Tibial artery (tissue), 4 donors: ENCODE data around the gene PDZRN4.

ENCODE experiments used
- DNase-seq, 2 donors: peaks; one replicate each; pipeline ENCODE4 v3.0.0-alpha.2; 2019
- H3K27ac ChIP-seq, 2 donors: fragments of 200-600 bp; sonication (generic) in 1 of 2; 1 replicate in 1 of 2; 2 replicates in 1 of 2; pipeline ENCODE4 v1.5.1; 2018 to 2019; ENCODE audit warnings: mild to moderate bottlenecking in 1 of 2
- H3K27me3 ChIP-seq, 2 donors: fragments of 200-600 bp; sonication (generic) in 1 of 2; one replicate each; pipeline versions ENCODE4 v1.5.1 to v1.6.0; 2016 to 2019
- H3K36me3 ChIP-seq, 3 donors: fragments of 200-600 bp; sonication (generic) in 2 of 3; one replicate each; pipeline ENCODE4 v1.5.1; 2016 to 2019; ENCODE audit warnings: mild to moderate bottlenecking in 2 of 3
- H3K4me1 ChIP-seq, 4 donors: fragments of 200-600 bp; sonication (generic) in 2 of 4; 1 replicate in 3 of 4; 2 replicates in 1 of 4; pipeline ENCODE4 v1.5.1; 2016 to 2019
- H3K4me3 ChIP-seq, 2 donors: fragments of 200-600 bp; sonication (generic) in 1 of 2; 1 replicate in 1 of 2; 2 replicates in 1 of 2; pipeline ENCODE4 v1.5.1; 2018 to 2019; ENCODE audit warnings: mild to moderate bottlenecking in 2 of 2
- H3K9me3 ChIP-seq, 3 donors: fragments of 200-600 bp; sonication (generic) in 1 of 3; one replicate each; pipeline ENCODE4 v1.5.1; 2016 to 2019
- CTCF ChIP-seq, 2 experiments: fragments of 200-600 bp in 1 of 2; fragments of 450-650 bp in 1 of 2; IDR thresholded peaks; one replicate each; pipeline ENCODE4 v1.5.1; 2017 to 2019; ENCODE audit warnings: antibody characterized with exemption in 2 of 2, mild to moderate bottlenecking in 1 of 2, moderate library complexity in 1 of 2
- intact Hi-C: fragments of 100-400 bp; cut with DNase I; formaldehyde crosslinking; loops from one replicate; pipeline ENCODE4 v1.15.0; 2023; ENCODE audit warnings: low total_unique reads

PDZRN4 gene

GRCh38 chr12:41325336-41325735, 137.2 kb downstream of the PDZRN4 start:
- Histone ChIP-seq H3K4me3 (no peak overlapping the region), H3K4me1 (no peaks in the 10 kb centered on the region), H3K36me3 (no peaks in the 10 kb centered on the region), H3K27ac (no peak overlapping the region), H3K9me3 (no peaks in the 10 kb centered on the region), H3K27me3 (no peaks in the 10 kb centered on the region)
- no peak for DNase-seq
- no peak for TF ChIP-seq CTCF (IDR thresholded peaks at IDR 0.05)
- intact Hi-C loops = no loop called here

GRCh38 chr12:41327096-41327895, 139.2 kb downstream of the PDZRN4 start:
- no peak for DNase-seq
- H3K4me3 ChIP-seq = no peak overlapping the region
- no peaks in the 10 kb centered on the region for H3K9me3 ChIP-seq
- H3K4me1 ChIP-seq = no peaks in the 10 kb centered on the region
- no peak overlapping the region for H3K27ac ChIP-seq
- TF ChIP-seq CTCF (IDR thresholded peaks at IDR 0.05) = no peak
- no peaks in the 10 kb centered on the region for H3K27me3 ChIP-seq
- intact Hi-C loops = no loop called here
- no peaks in the 10 kb centered on the region for H3K36me3 ChIP-seq

DNA sequence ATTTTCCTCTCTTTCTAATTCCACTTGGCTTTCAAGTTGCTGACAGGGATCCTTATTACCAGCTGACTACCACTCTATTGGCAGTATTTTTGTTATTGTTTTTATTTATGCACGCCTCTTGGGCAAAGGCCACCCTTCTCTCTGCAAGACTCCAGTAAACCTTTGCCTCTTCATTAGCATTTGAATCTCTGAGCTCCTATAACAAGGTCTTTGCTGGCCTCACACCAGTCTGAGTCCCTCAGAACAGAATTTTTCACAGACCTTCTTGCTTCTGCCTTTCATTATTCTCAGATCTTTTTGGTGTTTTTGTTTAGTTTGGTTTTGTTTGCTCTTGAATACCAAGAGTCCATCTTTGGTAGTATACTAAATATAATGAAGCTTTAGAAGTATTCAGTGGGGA, 145.9 kb downstream of the PDZRN4 start:
- no peaks in the 10 kb centered on the region for H3K36me3 ChIP-seq
- no peaks in the 10 kb centered on the region for H3K9me3 ChIP-seq
- intact Hi-C loops = no loop called here
- H3K4me1 ChIP-seq = peaks cover 0 to 3% (median 0%) of the 10 kb centered on the region in 4 donors
- H3K27ac ChIP-seq = no peak overlapping the region
- no peak overlapping the region for H3K4me3 ChIP-seq
- no peaks in the 10 kb centered on the region for H3K27me3 ChIP-seq
- no peak for DNase-seq
- no peak for TF ChIP-seq CTCF (IDR thresholded peaks at IDR 0.05)

- Histone ChIP-seq H3K27me3 (no peaks in the 10 kb centered on the region), H3K36me3 (no peaks in the 10 kb centered on the region), H3K4me1 (peaks cover 0 to 3% (median 0%) of the 10 kb centered on the region in 4 donors), H3K4me3 (no peak overlapping the region), H3K27ac (no peak overlapping the region), H3K9me3 (no peaks in the 10 kb centered on the region)
- intact Hi-C loops = no loop called here
- DNase-seq = no peak
- TF ChIP-seq CTCF (IDR thresholded peaks at IDR 0.05) = no peak
Measured at GRCh38 chr12:41334390-41334789, 146.3 kb downstream of the PDZRN4 start.

DNA sequence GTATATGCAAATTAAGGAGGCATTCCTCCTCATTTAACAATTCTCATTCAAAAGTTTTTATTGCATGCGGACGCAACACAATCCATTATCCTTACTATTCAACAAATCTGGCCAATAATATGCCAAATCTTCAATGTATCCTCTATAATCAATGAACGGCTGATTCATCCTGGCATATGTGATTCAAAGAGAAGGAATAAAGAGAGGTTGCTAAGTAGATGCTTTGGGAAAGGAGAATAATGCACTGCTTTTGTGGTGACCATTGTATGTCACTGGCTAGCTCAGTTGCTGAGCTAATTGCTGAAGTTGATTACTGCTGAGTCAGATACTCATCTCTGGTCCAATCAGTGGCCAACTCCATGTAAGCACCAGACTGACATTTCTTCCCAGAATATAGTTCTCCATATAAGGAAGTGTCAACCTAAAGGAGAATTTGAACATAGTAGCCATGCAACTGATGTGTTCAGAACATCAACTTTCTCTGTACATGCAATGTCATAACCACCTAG, 148.0 kb downstream of the PDZRN4 start:
- intact Hi-C loops = no loop called here
- TF ChIP-seq CTCF (IDR thresholded peaks at IDR 0.05) = no peak

More for the DNA sequence above, 148.0 kb downstream of the PDZRN4 start:
- Histone ChIP-seq H3K4me1 (peaks cover 0 to 3% (median 0%) of the 10 kb centered on the region in 4 donors), H3K27me3 (no peaks in the 10 kb centered on the region), H3K36me3 (no peaks in the 10 kb centered on the region), H3K27ac (no peak overlapping the region), H3K9me3 (no peaks in the 10 kb centered on the region), H3K4me3 (no peak overlapping the region)
- no peak for DNase-seq
